PC-3 (cell line): ENCODE results near the gene AFG1L.
A peak's percentile ranks its signal among the peaks of the same experiment; 100 is the strongest.

ENCODE experiments used
- EZH2 ChIP-seq: fragments of 300-600 bp; sonication (generic); IDR thresholded peaks from one replicate; pipeline ENCODE4 v1.6.1; 2017; ENCODE audit warnings: antibody characterized with exemption, mild to moderate bottlenecking, low read length; ENCODE audit not compliant: unreplicated experiment
- EZH2phosphoT487 ChIP-seq: fragments of 300-600 bp; sonication (generic); IDR thresholded peaks from 2 replicates; pipeline ENCODE4 v1.6.1; 2018; ENCODE audit warnings: mild to moderate bottlenecking, antibody characterized with exemption, low read length, borderline replicate concordance
- TF ChIP-seq, protein P1 (sequence below): fragments of 300-600 bp; sonication (generic); conservative IDR thresholded peaks from 2 replicates; pipeline ENCODE4 v1.5.1; 2017; ENCODE audit warnings: antibody characterized with exemption, low read depth, mild to moderate bottlenecking, low read length

DNA sequence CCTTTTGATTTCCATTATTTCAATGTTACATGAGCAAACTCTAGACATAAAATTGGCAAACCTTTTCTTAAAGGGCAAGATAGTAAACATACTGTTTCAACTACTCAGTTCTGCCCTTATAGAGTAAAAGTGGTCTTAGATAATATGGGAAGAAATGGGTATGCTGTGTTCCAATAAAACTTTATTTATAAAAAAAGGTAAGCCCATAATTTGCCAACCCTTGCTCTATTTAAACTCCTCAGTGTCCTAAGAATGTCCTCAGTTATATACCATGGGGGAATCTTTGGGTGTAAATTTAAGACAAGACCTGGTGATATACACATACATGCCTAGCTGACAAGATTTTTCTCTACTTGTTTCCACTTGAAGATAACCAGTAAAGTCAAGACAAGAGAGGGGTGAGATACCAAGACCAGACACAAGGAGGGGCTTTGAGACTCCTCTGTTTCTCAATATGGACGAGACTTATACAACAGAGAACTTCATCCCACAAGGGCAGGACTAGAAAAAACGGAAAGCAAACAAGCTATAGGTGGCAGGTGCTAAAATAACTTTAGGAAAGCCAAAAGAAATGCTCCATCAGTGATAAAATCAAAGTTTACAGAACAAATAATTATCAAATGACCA lies 44.5 kb upstream of the AFG1L start:
- TF ChIP-seq, protein P1, sequence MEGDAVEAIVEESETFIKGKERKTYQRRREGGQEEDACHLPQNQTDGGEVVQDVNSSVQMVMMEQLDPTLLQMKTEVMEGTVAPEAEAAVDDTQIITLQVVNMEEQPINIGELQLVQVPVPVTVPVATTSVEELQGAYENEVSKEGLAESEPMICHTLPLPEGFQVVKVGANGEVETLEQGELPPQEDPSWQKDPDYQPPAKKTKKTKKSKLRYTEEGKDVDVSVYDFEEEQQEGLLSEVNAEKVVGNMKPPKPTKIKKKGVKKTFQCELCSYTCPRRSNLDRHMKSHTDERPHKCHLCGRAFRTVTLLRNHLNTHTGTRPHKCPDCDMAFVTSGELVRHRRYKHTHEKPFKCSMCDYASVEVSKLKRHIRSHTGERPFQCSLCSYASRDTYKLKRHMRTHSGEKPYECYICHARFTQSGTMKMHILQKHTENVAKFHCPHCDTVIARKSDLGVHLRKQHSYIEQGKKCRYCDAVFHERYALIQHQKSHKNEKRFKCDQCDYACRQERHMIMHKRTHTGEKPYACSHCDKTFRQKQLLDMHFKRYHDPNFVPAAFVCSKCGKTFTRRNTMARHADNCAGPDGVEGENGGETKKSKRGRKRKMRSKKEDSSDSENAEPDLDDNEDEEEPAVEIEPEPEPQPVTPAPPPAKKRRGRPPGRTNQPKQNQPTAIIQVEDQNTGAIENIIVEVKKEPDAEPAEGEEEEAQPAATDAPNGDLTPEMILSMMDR, result peak; percentile 44
- TF ChIP-seq EZH2, result no peak
- no peak for TF ChIP-seq EZH2phosphoT487
